Left colon (tissue), 2 donors: ENCODE results near the gene ATE1. TPM values are rescaled to one million over a fixed set of nuclear protein-coding genes. Genes with fewer than 3 reads are reported as not detected.
A peak's percentile ranks its signal among the peaks of the same experiment; 100 is the strongest.
"Not testable (repeated sequence)": the region's sequence is repeated elsewhere in the genome, so short reads cannot be mapped to it uniquely, and the experiment has no call there.

ENCODE experiments used
- ATAC-seq: fragments of 200-7000 bp; cut with Tn5 transposase; one replicate; pipeline ENCODE4 v1.9.1; 2020; ENCODE audit warnings: mild to moderate bottlenecking, moderate library complexity
- DNase-seq, 2 donors: peaks; one replicate each; pipeline ENCODE4 v3.0.0-alpha.2; 2020
- intact Hi-C, 2 donors: fragments of 100-400 bp; cut with DNase I in 1 of 2; cut with micrococcal nuclease in 1 of 2; formaldehyde crosslinking; loops; one replicate each; pipeline versions ENCODE4 v1.11.2 to v1.14.0; 2022; cut with DNase I, micrococcal nuclease
- long read RNA-seq: library from polyadenylated mRNA; unstranded; transcript quantifications from one replicate; pipeline ENCODE4 v2.0.0, GENCODE V29; 2021
- total RNA-seq, 2 donors: library from RNA; stranded (reverse); fragmentation: NEBNext Ultra II Directional; extraction: Animal tissue kit (Norgen Biotek cat#: 25700); gene quantifications; one replicate each; pipeline ENCODE4 v1.2.1, GENCODE V29; 2021
- donor health status: DM: no; HTN: no; CAD: no.
- donor health status: DM: yes; HTN: yes; CAD: no.

The ATE1 gene
- total RNA-seq, result 10 to 100 TPM; 44.8 to 50.7 TPM
- long read RNA-seq, full-length matches to known transcripts, result 18 of 32 reads
- long read RNA-seq, partial matches to known transcripts, result 2 of 32 reads
- long read RNA-seq, other reads (novel, unspliced or antisense), result 12 of 32 reads

- peak; percentile 89 to 93 for DNase-seq
- intact Hi-C loops, result no loop called here
- ATAC-seq, result peak; percentile 88
Measured at GRCh38 chr10:121927841-121928527, at the start of gene ATE1. ATE1 (minus strand) TSS chr10:121928031; CDS start chr10:121927949, 82 bp downstream.

- intact Hi-C loops, result no loop called here
- ATAC-seq (no peak), DNase-seq (no peak)
Measured at GRCh38 chr10:121976607-121977006, 48.8 kb upstream of the ATE1 start.

GRCh38 chr10:121975295-121976086 is 47.7 kb upstream of the ATE1 start:
- DNase-seq, result no peak
- peak; percentile 22 for ATAC-seq
- intact Hi-C loops, result no loop called here

GRCh38 chr10:121974535-121975294 is 46.9 kb upstream of the ATE1 start, which contains the start of gene NSMCE4A:
NSMCE4A (minus strand) TSS chr10:121975217; CDS start chr10:121975165, 52 bp downstream.
- ATAC-seq (peak; percentile 93), DNase-seq (peak; percentile 71 to 83)
- intact Hi-C loops, result no loop called here

GRCh38 chr10:121974019-121974534 is 46.2 kb upstream of the ATE1 start:
- DNase-seq (no peak), ATAC-seq (no peak)
- intact Hi-C loops, result no loop called here

GRCh38 chr10:121969086-121969485 is 41.3 kb upstream of the ATE1 start:
- not testable (repeated sequence) for ATAC-seq, DNase-seq

GRCh38 chr10:121965996-121966395 is 38.2 kb upstream of the ATE1 start:
- no peak for DNase-seq
- intact Hi-C loops, result no loop called here
- ATAC-seq, result no peak

More at GRCh38 chr10:121969086-121969485, 41.3 kb upstream of the ATE1 start:
- intact Hi-C loops, result not testable (repeated sequence)

- intact Hi-C loops, result no loop called here
- no peak for DNase-seq
- no peak for ATAC-seq
Measured at GRCh38 chr10:121961456-121961855, 33.6 kb upstream of the ATE1 start.

GRCh38 chr10:121959671-121960070 is 31.8 kb upstream of the ATE1 start:
- ATAC-seq (no peak), DNase-seq (no peak)
- intact Hi-C loops, result no loop called here

GRCh38 chr10:121956111-121957061 is 28.6 kb upstream of the ATE1 start:
- no peak for ATAC-seq
- intact Hi-C loops, result no loop called here
- DNase-seq, result no peak

GRCh38 chr10:121952226-121952625 is 24.4 kb upstream of the ATE1 start:
- intact Hi-C loops, result no loop called here

GRCh38 chr10:121949451-121949850 is 21.6 kb upstream of the ATE1 start:
- intact Hi-C loops, result no loop called here
- DNase-seq (no peak), ATAC-seq (no peak)

More at GRCh38 chr10:121952226-121952625, 24.4 kb upstream of the ATE1 start:
- ATAC-seq (no peak), DNase-seq (no peak)

- ATAC-seq, result no peak
- intact Hi-C loops, result no loop called here
Measured at GRCh38 chr10:121949049-121949448, 21.2 kb upstream of the ATE1 start.

GRCh38 chr10:121947343-121948330 is 19.8 kb upstream of the ATE1 start:
- ATAC-seq (peak; percentile 82), DNase-seq (no peak)
- intact Hi-C loops, result no loop called here

More at GRCh38 chr10:121949049-121949448, 21.2 kb upstream of the ATE1 start:
- no peak for DNase-seq

GRCh38 chr10:121942749-121943416 is 15.1 kb upstream of the ATE1 start:
- DNase-seq (no peak), ATAC-seq (peak; percentile 75)
- intact Hi-C loops, result no loop called here

GRCh38 chr10:121941532-121941931 is 13.7 kb upstream of the ATE1 start:
- intact Hi-C loops, result no loop called here
- DNase-seq (no peak), ATAC-seq (no peak)
